Measurements from ENCODE around the gene MGAT1.
"Not testable (repeated sequence)": the region's sequence is repeated elsewhere in the genome, so short reads cannot be mapped to it uniquely, and the experiment has no call there.

The MGAT1 gene

GRCh38 chr5:180784497-180785097 lies 18.0 kb downstream of the MGAT1 start:
- no peak overlapping the region for H3K4me3 ChIP-seq (ENCODE audit: low read depth, low read length)
- DNase-seq (ENCODE audit: low read depth, low spot score), result peak; percentile 89
- in situ Hi-C loops (cut with HindIII; ENCODE audit: low sequenced_read_pairs), result no loop called here
- TF ChIP-seq CTCF (IDR thresholded peaks at IDR 0.05; ENCODE audit: low read depth, low read length), result peak; percentile 82

GRCh38 chr5:180783340-180784052 lies 19.1 kb downstream of the MGAT1 start:
- DNase-seq (ENCODE audit: low read depth, low spot score), result no peak
- H3K4me3 ChIP-seq (ENCODE audit: low read depth, low read length), result no peak overlapping the region
- TF ChIP-seq CTCF (IDR thresholded peaks at IDR 0.05; ENCODE audit: low read depth, low read length), result no peak
- in situ Hi-C loops (cut with HindIII; ENCODE audit: low sequenced_read_pairs), result no loop called here

- TF ChIP-seq CTCF (IDR thresholded peaks at IDR 0.05; ENCODE audit: low read depth, low read length), result no peak
- in situ Hi-C loops (cut with HindIII; ENCODE audit: low sequenced_read_pairs), result no loop called here
- no peak overlapping the region for H3K4me3 ChIP-seq (ENCODE audit: low read depth, low read length)
- no peak for DNase-seq (ENCODE audit: low read depth, low spot score)
Observed at GRCh38 chr5:180782748-180783147, 19.9 kb downstream of the MGAT1 start.

GRCh38 chr5:180781900-180782326 lies 20.7 kb downstream of the MGAT1 start:
- not testable (repeated sequence) for H3K4me3 ChIP-seq (ENCODE audit: low read depth, low read length)

GRCh38 chr5:180779985-180780610 lies 22.5 kb downstream of the MGAT1 start:
- no peak for DNase-seq (ENCODE audit: low read depth, low spot score)
- no peak for TF ChIP-seq CTCF (IDR thresholded peaks at IDR 0.05; ENCODE audit: low read depth, low read length)
- H3K4me3 ChIP-seq (ENCODE audit: low read depth, low read length), result no peak overlapping the region
- in situ Hi-C loops (cut with HindIII; ENCODE audit: low sequenced_read_pairs), result no loop called here

More at GRCh38 chr5:180781900-180782326, 20.7 kb downstream of the MGAT1 start:
- DNase-seq (ENCODE audit: low read depth, low spot score); in situ Hi-C loops (cut with HindIII; ENCODE audit: low sequenced_read_pairs): not testable (repeated sequence)

- no peak overlapping the region for H3K4me3 ChIP-seq (ENCODE audit: low read depth, low read length)
- no peak for DNase-seq (ENCODE audit: low read depth, low spot score)
- in situ Hi-C loops (cut with HindIII; ENCODE audit: low sequenced_read_pairs), result no loop called here
- TF ChIP-seq CTCF (IDR thresholded peaks at IDR 0.05; ENCODE audit: low read depth, low read length), result no peak
Observed at GRCh38 chr5:180777475-180777874, 25.1 kb downstream of the MGAT1 start.

GRCh38 chr5:180776376-180776775 lies 26.2 kb downstream of the MGAT1 start:
- in situ Hi-C loops (cut with HindIII; ENCODE audit: low sequenced_read_pairs), result no loop called here
- DNase-seq (ENCODE audit: low read depth, low spot score), result no peak
- H3K4me3 ChIP-seq (ENCODE audit: low read depth, low read length), result no peak overlapping the region
- no peak for TF ChIP-seq CTCF (IDR thresholded peaks at IDR 0.05; ENCODE audit: low read depth, low read length)
